Stomach smooth muscle (tissue), 2 donors: ENCODE results near the gene CFAP58.
A peak's percentile ranks its signal among the peaks of the same experiment; 100 is the strongest.

Source experiments
- H3K27ac ChIP-seq: one replicate; pipeline ENCODE4 v1.7.0; 2013; ENCODE audit warnings: mild to moderate bottlenecking, low read length, inconsistent platforms
- H3K27me3 ChIP-seq, 2 donors: one replicate each; pipeline ENCODE4 v1.7.0; 2013; ENCODE audit warnings: low read length in 2 of 2; ENCODE audit not compliant: insufficient read depth in 2 of 2, control insufficient read depth in 1 of 2
- H3K36me3 ChIP-seq, 2 donors: one replicate each; pipeline ENCODE4 v1.7.0; 2013; ENCODE audit warnings: low read length in 2 of 2; ENCODE audit not compliant: control insufficient read depth in 2 of 2, insufficient read depth in 2 of 2
- H3K4me1 ChIP-seq: one replicate; pipeline ENCODE4 v1.7.0; 2013; ENCODE audit warnings: low read length; ENCODE audit not compliant: control insufficient read depth, insufficient read depth
- H3K4me3 ChIP-seq, 2 donors: one replicate each; pipeline ENCODE4 v1.7.0; 2013; ENCODE audit warnings: low read length in 2 of 2
- H3K9ac ChIP-seq, 2 donors: one replicate each; pipeline ENCODE4 v1.7.0; 2013; ENCODE audit warnings: low read length in 2 of 2, mild to moderate bottlenecking in 1 of 2
- H3K9me3 ChIP-seq, 2 donors: one replicate each; pipeline ENCODE4 v1.7.0; 2013; ENCODE audit warnings: low read length in 2 of 2; ENCODE audit not compliant: control insufficient read depth in 2 of 2
- donor health status: healthy.
- donor health status: Pancreatic carcinoma.

Gene CFAP58

GRCh38 chr10:104336821-104337467 lies 16.7 kb upstream of the CFAP58 start:
- H3K9me3 ChIP-seq, result no peaks in the 10 kb centered on the region
- peaks cover 59% of the 10 kb centered on the region for H3K4me1 ChIP-seq
- peak overlapping the region; percentile 91 for H3K27ac ChIP-seq
- H3K9ac ChIP-seq, result peak overlapping the region; percentile 69 to 88
- H3K36me3 ChIP-seq, result no peaks in the 10 kb centered on the region
- H3K4me3 ChIP-seq, result peak overlapping the region; percentile 90
- H3K27me3 ChIP-seq, result no peaks in the 10 kb centered on the region

DNA sequence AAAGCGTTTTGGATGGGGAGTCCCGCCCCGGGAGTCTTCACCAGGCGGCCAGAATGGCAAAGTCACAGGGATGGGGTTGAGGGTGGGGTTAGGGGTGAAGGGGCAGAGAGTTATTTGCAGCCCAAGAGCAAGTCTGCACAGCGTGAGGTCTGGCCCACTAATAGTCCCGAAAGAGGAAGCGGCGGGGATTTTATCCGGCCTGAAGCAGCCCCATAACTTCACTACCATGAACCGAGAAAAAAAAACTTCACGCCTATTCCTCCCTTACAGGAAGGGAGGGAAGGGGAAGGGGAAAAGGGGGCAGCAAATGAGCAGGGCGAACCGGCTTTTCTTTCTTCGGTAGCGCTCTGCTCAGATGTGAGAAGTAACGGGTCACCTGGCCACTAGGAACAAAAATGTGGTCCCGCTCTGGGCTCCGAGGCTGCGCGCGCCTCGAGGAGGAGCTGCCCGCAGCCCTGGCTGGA lies 16.1 kb upstream of the CFAP58 start:
- Histone ChIP-seq H3K4me3 (peak overlapping the region; percentile 90), H3K27me3 (no peaks in the 10 kb centered on the region), H3K27ac (peak overlapping the region; percentile 91), H3K36me3 (no peaks in the 10 kb centered on the region), H3K4me1 (peaks cover 54% of the 10 kb centered on the region), H3K9ac (peak overlapping the region; percentile 88 to 91), H3K9me3 (no peaks in the 10 kb centered on the region)

- H3K9ac ChIP-seq, result peak within 1 kb of the TSS; percentile 88 to 91
- H3K4me3 ChIP-seq, result peak within 1 kb of the TSS; percentile 90
- peaks cover 48% of the 10 kb centered on the region for H3K4me1 ChIP-seq
- peak within 1 kb of the TSS; percentile 91 for H3K27ac ChIP-seq
- no peaks in the 10 kb centered on the region for H3K27me3 ChIP-seq
- no peaks in the 10 kb centered on the region for H3K36me3 ChIP-seq
- no peaks in the 10 kb centered on the region for H3K9me3 ChIP-seq
Measured at GRCh38 chr10:104337985-104338735, 15.5 kb upstream of the CFAP58 start, which contains the start of gene ITPRIP. TSS of gene ITPRIP (minus strand) at chr10:104338465. CDS start at chr10:104316051, 22,414 bp downstream.

- peaks cover 35% of the 10 kb centered on the region for H3K4me1 ChIP-seq
- H3K9ac ChIP-seq, result peak overlapping the region; percentile 88 to 91
- no peaks in the 10 kb centered on the region for H3K9me3 ChIP-seq
- no peaks in the 10 kb centered on the region for H3K36me3 ChIP-seq
- no peaks in the 10 kb centered on the region for H3K27me3 ChIP-seq
- peak overlapping the region; percentile 91 for H3K27ac ChIP-seq
- H3K4me3 ChIP-seq, result peak overlapping the region; percentile 90
Measured at GRCh38 chr10:104339469-104340110, 14.0 kb upstream of the CFAP58 start.

- no peaks in the 10 kb centered on the region for H3K27me3 ChIP-seq
- H3K9ac ChIP-seq, result peak overlapping the region; percentile 10 to 91
- H3K9me3 ChIP-seq, result no peaks in the 10 kb centered on the region
- peak overlapping the region in 1 of 2 donors; percentile 90 for H3K4me3 ChIP-seq
- H3K4me1 ChIP-seq, result peaks cover 30% of the 10 kb centered on the region
- peak overlapping the region; percentile 91 for H3K27ac ChIP-seq
- no peaks in the 10 kb centered on the region for H3K36me3 ChIP-seq
Measured at GRCh38 chr10:104340111-104340526, 13.5 kb upstream of the CFAP58 start.

DNA sequence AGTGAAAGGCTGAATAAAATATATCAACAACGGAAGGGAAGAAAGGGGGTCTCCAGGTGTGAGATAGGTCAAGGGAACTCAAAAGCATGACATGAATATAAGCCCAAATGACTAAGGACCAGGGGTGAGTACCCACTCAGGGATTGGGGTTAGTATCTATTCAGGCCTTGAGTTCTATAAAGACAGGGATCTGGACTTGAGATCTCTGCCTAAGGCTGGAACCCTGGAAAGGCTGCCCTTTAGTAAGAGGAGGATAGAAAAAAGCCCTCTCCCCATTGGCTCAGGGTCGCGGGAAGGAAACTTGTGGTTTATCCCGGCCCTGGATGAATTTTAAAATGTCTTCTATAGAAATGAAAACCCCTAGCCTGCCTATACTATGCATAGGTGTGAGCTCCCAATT lies 13.0 kb upstream of the CFAP58 start:
- Histone ChIP-seq H3K9ac (no peak overlapping the region), H3K4me3 (no peak overlapping the region), H3K9me3 (no peaks in the 10 kb centered on the region), H3K36me3 (no peaks in the 10 kb centered on the region), H3K27ac (peak overlapping the region; percentile 91), H3K4me1 (peaks cover 26% of the 10 kb centered on the region), H3K27me3 (no peaks in the 10 kb centered on the region)

DNA sequence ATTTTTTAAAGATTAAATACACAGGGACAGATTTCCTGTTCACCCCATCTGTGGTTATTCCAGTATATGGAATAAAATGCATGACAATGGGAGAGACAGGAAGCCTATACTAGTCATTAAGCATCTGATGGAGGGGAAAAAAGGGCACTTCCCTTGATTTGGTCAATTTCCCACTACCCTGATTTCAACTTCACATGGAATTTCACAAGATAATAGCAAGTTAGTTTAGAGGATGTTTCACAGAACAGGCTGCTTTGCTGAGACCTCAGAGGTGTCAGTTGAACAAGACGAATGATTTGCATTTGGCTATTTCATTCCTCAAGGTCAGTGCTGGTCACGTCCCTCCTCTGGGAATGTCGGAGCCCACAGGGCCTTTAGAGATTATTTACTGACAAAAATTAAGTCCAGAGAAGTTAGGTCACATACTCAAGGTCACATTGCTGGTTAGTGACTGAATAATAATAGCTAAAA lies 10.7 kb upstream of the CFAP58 start:
- Histone ChIP-seq H3K9me3 (no peaks in the 10 kb centered on the region), H3K27me3 (no peaks in the 10 kb centered on the region), H3K9ac (no peak overlapping the region), H3K36me3 (no peaks in the 10 kb centered on the region), H3K4me3 (no peak overlapping the region), H3K27ac (no peak overlapping the region), H3K4me1 (peaks cover 14% of the 10 kb centered on the region)

DNA sequence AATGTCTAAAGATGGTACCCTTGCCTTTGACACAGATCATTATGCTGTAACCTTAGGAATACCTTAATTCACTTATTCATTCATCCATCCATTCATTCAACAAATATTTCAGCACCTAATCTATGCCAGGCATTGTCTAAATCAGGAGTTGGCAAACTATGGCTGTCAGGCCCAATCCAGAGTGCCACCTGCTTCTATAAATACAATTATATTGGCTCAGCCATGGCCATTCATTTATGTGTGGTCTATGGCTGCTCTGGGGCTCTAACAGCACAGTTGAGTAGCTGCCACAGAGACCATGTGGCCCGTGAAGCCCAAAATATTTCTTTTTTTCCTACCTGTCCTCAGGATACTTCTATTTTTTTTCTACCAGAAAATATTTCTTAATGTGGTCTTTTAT lies 9.4 kb upstream of the CFAP58 start:
- peaks cover 9% of the 10 kb centered on the region for H3K4me1 ChIP-seq
- H3K9ac ChIP-seq, result no peak overlapping the region
- H3K4me3 ChIP-seq, result no peak overlapping the region
- H3K27me3 ChIP-seq, result no peaks in the 10 kb centered on the region
- H3K27ac ChIP-seq, result no peak overlapping the region
- no peaks in the 10 kb centered on the region for H3K36me3 ChIP-seq
- H3K9me3 ChIP-seq, result no peaks in the 10 kb centered on the region

DNA sequence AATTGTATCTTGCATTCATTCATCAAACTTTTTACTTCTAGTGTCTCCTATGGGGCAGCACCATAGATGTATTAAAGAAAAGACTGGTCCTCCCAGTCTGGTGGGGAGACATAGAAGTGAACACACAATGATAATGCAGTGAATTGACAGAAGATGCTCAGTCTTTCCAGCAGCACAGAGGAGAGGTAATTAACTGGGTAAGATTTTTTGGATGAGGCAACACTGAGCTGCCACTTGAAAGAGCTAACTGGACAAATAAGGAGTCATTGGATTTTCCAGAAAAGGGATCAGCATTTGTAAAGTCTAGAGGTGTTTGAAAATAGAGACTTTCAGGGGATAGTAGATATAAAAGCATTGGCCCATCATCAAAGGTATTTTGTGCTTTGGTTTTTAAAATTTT lies 8.1 kb upstream of the CFAP58 start:
- no peak overlapping the region for H3K4me3 ChIP-seq
- peaks cover 8% of the 10 kb centered on the region for H3K4me1 ChIP-seq
- H3K36me3 ChIP-seq, result no peaks in the 10 kb centered on the region
- H3K27ac ChIP-seq, result no peak overlapping the region
- no peaks in the 10 kb centered on the region for H3K27me3 ChIP-seq
- H3K9me3 ChIP-seq, result no peaks in the 10 kb centered on the region
- no peak overlapping the region for H3K9ac ChIP-seq

GRCh38 chr10:104345941-104346340 lies 7.7 kb upstream of the CFAP58 start:
- Histone ChIP-seq H3K4me3 (no peak overlapping the region), H3K36me3 (no peaks in the 10 kb centered on the region), H3K27ac (no peak overlapping the region), H3K9me3 (no peaks in the 10 kb centered on the region), H3K9ac (no peak overlapping the region), H3K4me1 (peaks cover 8% of the 10 kb centered on the region), H3K27me3 (no peaks in the 10 kb centered on the region)
